GM19372 (cell line): ENCODE measurements around the gene TUBB2A.
A peak's percentile ranks its signal among the peaks of the same experiment; 100 is the strongest.

Source experiments
- ATAC-seq: cut with Tn5 transposase; IDR thresholded peaks from one replicate; pipeline ENCODE4 v1.9.1; 2021; ENCODE audit warnings: mild to moderate bottlenecking, low read depth, moderate library complexity; ENCODE audit not compliant: unreplicated experiment

The TUBB2A gene

GRCh38 chr6:3125815-3126214 is 31.5 kb downstream of the TUBB2A start:
- no peak for ATAC-seq

- ATAC-seq = no peak
Observed at GRCh38 chr6:3124667-3125066, 32.7 kb downstream of the TUBB2A start.

GRCh38 chr6:3122823-3123182 is 34.5 kb downstream of the TUBB2A start:
- no peak for ATAC-seq

- ATAC-seq = no peak
Observed at GRCh38 chr6:3120765-3121089, 36.6 kb downstream of the TUBB2A start.

GRCh38 chr6:3119040-3119723 is 38.2 kb downstream of the TUBB2A start:
- peak; percentile 25 for ATAC-seq

GRCh38 chr6:3118353-3119039 is 38.8 kb downstream of the TUBB2A start, which contains the start of gene BPHL:
Gene BPHL (plus strand): TSS chr6:3118711. CDS start chr6:3118741, 30 bp downstream.
- ATAC-seq = peak; percentile 84

- ATAC-seq = no peak
Observed at GRCh38 chr6:3117912-3118352, 39.4 kb downstream of the TUBB2A start.

- no peak for ATAC-seq
Observed at GRCh38 chr6:3114377-3114776, 43.0 kb downstream of the TUBB2A start.

- ATAC-seq = no peak
Observed at GRCh38 chr6:3109761-3110160, 47.6 kb downstream of the TUBB2A start.

GRCh38 chr6:3108746-3109414 is 48.5 kb downstream of the TUBB2A start:
- ATAC-seq = no peak
